HG03066 (cell line): ENCODE measurements around the gene NSRP1.
"Not testable (repeated sequence)": the region's sequence is repeated elsewhere in the genome, so short reads cannot be mapped to it uniquely, and the experiment has no call there.

Experiments
- ATAC-seq: cut with Tn5 transposase; IDR thresholded peaks from one replicate; pipeline ENCODE4 v1.9.1; 2021; ENCODE audit warnings: low read depth; ENCODE audit not compliant: unreplicated experiment

The NSRP1 gene

DNA sequence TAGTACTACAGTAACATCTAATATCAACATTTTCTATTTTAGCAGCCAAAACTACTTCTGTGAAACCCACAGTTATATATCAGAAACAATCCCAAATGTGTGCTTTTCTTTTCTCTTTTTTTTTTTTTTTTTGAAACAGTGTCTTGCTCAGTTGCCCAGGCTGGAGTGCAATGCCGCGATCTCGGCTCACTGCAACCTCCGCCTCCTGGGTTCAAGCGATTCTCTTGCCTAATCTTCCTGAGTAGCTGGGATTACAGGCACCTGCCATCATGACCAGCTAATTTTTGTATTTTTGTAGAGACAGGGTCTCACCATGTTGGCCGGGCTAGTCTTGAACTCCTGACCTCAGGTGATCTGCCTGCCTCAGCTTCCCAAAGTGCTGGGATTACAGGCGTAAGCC, 2.0 kb downstream of the NSRP1 start:
- ATAC-seq: not testable (repeated sequence)

DNA sequence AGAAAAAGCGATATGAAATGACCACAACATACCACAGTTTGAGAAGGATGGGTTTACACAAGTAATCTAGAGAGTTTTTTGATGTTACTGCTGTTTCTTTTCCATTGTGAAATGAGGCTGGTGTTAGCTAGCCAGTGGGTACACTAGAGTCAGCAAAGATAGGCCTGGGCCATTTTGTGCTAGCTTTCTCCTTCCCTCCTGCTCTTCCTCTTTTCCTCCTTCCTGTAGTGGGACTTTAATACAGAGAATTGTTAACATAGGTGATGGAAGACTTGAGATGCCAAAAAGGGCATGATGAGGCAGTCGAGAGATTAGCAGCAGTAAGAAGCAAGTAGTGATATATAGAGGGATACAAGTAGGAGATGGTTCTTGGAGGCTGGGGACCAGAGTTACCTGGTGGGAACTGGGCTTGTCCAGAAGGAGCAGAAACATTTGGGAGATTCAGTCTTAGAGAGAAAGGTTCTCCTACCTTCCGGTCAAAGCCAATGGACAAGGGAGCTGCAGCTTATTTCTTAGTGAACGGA, 7.7 kb downstream of the NSRP1 start:
- no peak for ATAC-seq

- ATAC-seq: no peak
Observed at GRCh38 chr17:30130121-30130520, 13.5 kb downstream of the NSRP1 start.

- ATAC-seq: no peak
Observed at GRCh38 chr17:30132615-30133014, 16.0 kb downstream of the NSRP1 start.

DNA sequence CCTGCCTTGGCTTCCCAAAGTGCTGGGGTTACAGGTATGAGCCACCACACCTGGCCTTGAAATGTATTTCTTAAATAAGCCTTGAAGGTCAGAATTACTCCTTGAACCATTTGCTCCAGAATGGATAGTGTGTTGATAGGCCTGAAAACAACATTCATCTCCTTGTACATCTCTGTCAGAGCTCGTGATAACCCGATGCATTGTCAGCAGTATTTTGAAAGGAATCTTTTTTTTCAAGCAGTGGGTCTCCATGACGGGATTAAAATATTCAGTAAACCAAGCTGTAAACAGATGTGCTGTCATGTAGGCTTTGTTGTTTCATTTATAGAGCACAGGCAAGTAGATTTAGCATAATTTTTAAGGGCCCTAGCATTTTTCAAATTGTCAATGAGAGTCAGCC, 16.6 kb downstream of the NSRP1 start:
- ATAC-seq: no peak

DNA sequence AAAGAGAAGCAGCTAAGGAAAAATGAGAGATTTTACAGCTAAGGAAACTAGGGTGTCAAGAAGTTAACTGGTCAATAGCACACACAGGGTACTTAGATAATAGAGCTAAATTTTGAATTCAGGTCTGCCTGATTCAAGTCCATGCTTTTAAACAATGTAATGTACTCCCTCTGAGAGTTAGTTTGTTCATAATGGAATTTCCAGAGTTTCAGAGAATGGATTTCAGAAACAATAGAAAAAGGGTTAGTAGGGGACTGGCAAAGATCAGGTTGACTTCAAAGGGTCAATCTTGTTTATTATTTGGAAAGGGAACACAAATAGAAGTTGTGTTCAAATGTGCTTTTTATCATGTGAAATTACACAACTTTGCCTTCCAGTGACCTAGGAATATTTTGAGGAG, 17.9 kb downstream of the NSRP1 start:
- no peak for ATAC-seq

DNA sequence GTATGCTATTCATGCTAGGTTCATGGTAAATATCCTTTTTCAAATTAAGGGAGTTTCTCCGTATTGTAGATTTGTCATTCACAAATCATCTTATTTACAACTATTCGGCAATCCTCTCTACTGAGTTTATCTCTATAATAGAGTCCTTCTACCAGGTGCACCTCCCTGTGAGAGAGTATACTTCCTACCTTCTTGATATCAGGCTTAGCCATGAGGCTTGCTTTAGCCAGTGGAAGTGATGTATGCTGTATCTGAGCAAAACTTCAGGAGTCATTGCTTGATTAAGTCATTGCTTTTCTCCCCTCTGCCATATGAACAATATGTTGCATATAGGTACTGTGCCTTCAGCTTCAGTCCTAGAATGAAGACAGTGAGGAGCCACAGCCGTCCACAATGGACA, 20.5 kb downstream of the NSRP1 start:
- ATAC-seq: no peak

- ATAC-seq: not testable (repeated sequence)
Observed at GRCh38 chr17:30147860-30148259, 31.2 kb downstream of the NSRP1 start.

GRCh38 chr17:30148376-30148775, 31.8 kb downstream of the NSRP1 start:
- no peak for ATAC-seq

- no peak for ATAC-seq
Observed at GRCh38 chr17:30151471-30151870, 34.9 kb downstream of the NSRP1 start.

DNA sequence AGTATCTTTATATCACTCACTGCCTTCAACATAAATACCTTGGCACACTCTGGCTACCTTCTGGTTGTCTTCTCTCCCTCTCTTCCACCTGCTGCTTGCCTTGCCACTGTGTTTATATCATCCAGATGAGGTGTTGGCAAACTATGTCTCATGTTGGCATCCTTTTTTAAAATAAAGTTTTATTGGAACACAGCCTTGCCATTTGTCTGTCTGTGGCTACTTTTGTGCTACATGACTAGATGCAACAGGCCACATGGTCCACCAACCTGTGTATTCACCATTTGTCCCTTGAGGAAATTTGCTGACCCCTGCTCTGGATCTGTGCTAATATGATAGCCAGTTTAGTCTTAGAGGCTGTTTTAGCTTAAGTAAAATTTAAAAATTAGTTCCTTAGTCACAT, 36.8 kb downstream of the NSRP1 start:
- ATAC-seq: no peak

GRCh38 chr17:30155389-30155788, 38.8 kb downstream of the NSRP1 start:
- no peak for ATAC-seq

GRCh38 chr17:30158896-30159625, 42.4 kb downstream of the NSRP1 start:
- no peak for ATAC-seq

GRCh38 chr17:30160419-30161172, 44.0 kb downstream of the NSRP1 start:
- ATAC-seq: no peak

- ATAC-seq: no peak
Observed at GRCh38 chr17:30161601-30162000, 45.0 kb downstream of the NSRP1 start.

- no peak for ATAC-seq
Observed at GRCh38 chr17:30164531-30164930, 47.9 kb downstream of the NSRP1 start.

DNA sequence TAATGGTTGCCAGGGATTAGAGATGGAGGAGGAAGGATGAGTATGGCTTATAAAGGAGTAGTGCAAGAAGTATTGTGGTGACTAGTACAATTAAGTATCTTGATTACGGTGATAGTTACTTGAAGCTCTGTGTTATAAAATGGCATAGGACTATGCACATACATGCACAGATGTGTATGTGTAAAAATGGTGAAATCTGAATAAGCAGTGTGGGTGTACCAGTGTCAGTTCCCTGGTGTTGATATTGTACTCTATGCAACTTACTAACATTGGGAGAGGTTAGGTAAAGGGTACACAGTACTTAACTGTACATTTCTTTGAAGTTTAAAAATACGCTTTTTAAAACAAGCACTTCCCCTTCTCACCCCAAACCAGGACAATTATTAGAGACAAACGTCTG, 48.5 kb downstream of the NSRP1 start:
- no peak for ATAC-seq

GRCh38 chr17:30165960-30166359, 49.3 kb downstream of the NSRP1 start:
- no peak for ATAC-seq

- ATAC-seq: no peak
Observed at GRCh38 chr17:30170415-30170987, 53.9 kb downstream of the NSRP1 start.

DNA sequence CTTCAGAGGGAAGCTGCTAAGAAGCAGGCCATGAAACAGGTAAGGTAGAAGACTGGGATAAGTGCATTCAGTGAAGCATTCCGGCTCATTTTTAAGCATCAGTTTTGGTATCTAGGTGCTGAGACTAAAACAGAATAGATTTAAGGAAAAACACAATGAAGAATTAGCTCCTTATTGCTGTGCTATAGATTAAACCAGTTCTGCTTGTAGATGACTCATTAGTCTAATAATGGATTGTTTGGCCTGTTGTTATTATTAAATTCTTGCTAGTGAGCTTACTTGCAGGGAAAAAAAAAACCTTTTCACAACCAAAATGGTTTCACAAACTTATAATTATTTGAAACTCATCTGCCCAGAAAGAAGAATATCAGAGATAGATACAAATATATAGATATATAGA, 55.9 kb downstream of the NSRP1 start:
- ATAC-seq: no peak

DNA sequence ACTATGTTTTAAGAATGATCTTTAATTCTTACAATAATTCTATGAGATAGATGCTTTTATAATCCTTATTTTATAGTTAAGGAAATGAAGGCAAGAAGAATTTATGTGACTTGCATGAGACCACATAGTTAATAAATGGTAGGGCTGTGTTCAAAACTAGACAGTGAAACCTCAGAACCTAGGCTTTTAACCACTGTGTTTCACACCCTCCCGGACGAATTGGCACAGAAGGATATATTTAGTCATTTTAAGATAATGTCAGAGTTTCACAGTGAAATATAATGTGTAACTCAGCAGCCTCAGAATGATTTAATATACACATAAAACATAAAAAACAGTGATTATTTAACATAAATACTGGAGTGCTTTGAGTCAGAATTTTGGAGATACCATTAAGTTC, 57.0 kb downstream of the NSRP1 start:
- peak; percentile 77 for ATAC-seq

GRCh38 chr17:30174556-30174955, 57.9 kb downstream of the NSRP1 start:
- ATAC-seq: no peak
